ENCODE measurements around the gene CCDC82.
"Not testable (repeated sequence)": the region's sequence is repeated elsewhere in the genome, so short reads cannot be mapped to it uniquely, and the experiment has no call there.

- TF ChIP-seq EP300, CTCF, POLR2A, POLR2AphosphoS5 (IDR thresholded peaks at IDR 0.05): not testable (repeated sequence)
Measured at GRCh38 chr11:96432654-96433053, 42.9 kb upstream of the CCDC82 start.
